A549 (cell line): Measurements from ENCODE around the gene CLSTN1.

Source experiments
- EP300 ChIP-seq, 2 experiments: fragments of >200 bp; sonication (Bioruptor Twin); formaldehyde crosslinking; IDR thresholded peaks; 2 replicates in 1 of 2; 3 replicates in 1 of 2; pipeline ENCODE4 v1.6.1; 2016 to 2017
- TF ChIP-seq, protein P1 (sequence below): fragments of >200 bp; sonication (Bioruptor Twin); formaldehyde crosslinking; IDR thresholded peaks from 3 replicates; pipeline ENCODE4 v1.5.1; 2016

DNA sequence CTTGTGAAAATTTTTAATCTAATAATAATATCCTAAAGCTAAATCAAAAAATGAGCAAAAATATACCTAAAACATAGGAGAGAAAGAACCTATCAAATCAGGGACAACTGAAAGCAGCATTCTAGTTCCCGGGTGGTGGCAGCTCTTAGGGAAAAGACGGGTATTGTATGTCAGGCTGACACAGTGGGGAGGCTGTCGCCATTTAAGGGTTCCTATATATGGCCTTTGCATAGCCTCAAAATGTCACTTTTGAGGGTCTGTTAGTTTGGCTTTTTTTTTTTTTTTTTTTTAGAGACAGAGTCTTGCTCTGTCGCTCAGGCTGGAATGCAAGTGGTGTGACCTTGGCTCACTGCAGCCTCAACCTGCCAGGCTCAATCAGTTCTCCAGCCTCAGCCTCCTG lies 6.0 kb downstream of the CLSTN1 start:
- TF ChIP-seq, protein P1, sequence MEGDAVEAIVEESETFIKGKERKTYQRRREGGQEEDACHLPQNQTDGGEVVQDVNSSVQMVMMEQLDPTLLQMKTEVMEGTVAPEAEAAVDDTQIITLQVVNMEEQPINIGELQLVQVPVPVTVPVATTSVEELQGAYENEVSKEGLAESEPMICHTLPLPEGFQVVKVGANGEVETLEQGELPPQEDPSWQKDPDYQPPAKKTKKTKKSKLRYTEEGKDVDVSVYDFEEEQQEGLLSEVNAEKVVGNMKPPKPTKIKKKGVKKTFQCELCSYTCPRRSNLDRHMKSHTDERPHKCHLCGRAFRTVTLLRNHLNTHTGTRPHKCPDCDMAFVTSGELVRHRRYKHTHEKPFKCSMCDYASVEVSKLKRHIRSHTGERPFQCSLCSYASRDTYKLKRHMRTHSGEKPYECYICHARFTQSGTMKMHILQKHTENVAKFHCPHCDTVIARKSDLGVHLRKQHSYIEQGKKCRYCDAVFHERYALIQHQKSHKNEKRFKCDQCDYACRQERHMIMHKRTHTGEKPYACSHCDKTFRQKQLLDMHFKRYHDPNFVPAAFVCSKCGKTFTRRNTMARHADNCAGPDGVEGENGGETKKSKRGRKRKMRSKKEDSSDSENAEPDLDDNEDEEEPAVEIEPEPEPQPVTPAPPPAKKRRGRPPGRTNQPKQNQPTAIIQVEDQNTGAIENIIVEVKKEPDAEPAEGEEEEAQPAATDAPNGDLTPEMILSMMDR = no peak
- no peak for TF ChIP-seq EP300 (IDR thresholded peaks at IDR 0.05)
